Lower leg skin (tissue), 3 donors: ENCODE results near the gene CD300H.

Experiments used
- POLR2A ChIP-seq, 2 donors: fragments of 450-650 bp; IDR thresholded peaks; one replicate each; pipeline ENCODE4 v1.6.1; 2016 to 2017; ENCODE audit warnings: antibody characterized with exemption in 2 of 2, mild to moderate bottlenecking in 1 of 2, moderate library complexity in 1 of 2
- TF ChIP-seq, protein P1 (sequence below), 3 donors: fragments of 450-650 bp; IDR thresholded peaks; one replicate each; pipeline ENCODE4 v1.5.1; 2016; ENCODE audit warnings: antibody characterized with exemption in 3 of 3, mild to moderate bottlenecking in 3 of 3, moderate library complexity in 2 of 3

DNA sequence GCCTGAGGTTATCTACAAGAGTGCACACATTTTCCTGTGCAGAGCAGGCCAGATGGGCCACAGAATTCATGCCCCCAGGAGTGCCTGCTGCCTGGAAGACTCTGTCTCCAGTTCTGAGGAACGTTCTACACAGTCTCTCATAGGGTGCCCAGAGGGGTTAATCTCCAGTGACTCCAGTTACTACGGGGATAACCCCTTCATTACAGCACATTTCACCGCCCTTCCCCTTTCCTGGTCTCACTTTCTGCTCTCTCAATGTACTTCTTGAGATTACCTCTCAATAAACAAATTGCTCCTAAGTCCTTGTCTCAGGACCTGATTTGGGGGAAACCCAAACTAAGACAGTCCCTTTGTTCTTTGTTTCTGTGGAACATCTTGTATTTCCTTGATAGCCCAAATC, 5.7 kb downstream of the CD300H start:
- TF ChIP-seq, protein P1, sequence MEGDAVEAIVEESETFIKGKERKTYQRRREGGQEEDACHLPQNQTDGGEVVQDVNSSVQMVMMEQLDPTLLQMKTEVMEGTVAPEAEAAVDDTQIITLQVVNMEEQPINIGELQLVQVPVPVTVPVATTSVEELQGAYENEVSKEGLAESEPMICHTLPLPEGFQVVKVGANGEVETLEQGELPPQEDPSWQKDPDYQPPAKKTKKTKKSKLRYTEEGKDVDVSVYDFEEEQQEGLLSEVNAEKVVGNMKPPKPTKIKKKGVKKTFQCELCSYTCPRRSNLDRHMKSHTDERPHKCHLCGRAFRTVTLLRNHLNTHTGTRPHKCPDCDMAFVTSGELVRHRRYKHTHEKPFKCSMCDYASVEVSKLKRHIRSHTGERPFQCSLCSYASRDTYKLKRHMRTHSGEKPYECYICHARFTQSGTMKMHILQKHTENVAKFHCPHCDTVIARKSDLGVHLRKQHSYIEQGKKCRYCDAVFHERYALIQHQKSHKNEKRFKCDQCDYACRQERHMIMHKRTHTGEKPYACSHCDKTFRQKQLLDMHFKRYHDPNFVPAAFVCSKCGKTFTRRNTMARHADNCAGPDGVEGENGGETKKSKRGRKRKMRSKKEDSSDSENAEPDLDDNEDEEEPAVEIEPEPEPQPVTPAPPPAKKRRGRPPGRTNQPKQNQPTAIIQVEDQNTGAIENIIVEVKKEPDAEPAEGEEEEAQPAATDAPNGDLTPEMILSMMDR (IDR thresholded peaks at IDR 0.05): no peak
- TF ChIP-seq POLR2A (IDR thresholded peaks at IDR 0.05): no peak
